ENCODE measurements around the gene MS4A10.
"Not testable (repeated sequence)": the region's sequence is repeated elsewhere in the genome, so short reads cannot be mapped to it uniquely, and the experiment has no call there.

Gene MS4A10

DNA sequence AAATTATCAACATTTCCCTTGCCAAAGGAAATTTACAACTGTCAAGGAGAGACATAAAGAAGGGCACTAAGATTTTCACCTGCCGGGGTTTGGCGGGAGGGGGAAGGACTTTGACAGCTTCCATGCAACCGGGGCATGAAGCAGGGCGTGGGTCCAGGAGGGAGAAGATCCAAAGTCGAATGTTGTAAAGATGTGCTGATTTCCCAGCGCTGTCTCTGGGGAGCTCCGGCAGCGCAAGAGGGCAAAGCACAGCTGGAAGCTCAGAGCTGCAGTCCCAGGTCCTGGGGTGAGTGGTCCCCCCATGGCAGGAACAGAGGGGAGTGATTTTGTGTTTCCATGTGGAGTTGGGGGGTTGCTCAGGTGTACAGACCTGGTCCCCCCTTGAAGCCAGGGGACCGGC is at the start of gene MS4A10:
Gene MS4A10, plus strand, starts transcription at position 198 of the 400 bp plus-strand sequence. CDS start 5,003 bp downstream, outside the sequence.
- no peak for DNase-seq (ENCODE audit: low read depth in 1 of 2, low spot score in 1 of 2)

DNA sequence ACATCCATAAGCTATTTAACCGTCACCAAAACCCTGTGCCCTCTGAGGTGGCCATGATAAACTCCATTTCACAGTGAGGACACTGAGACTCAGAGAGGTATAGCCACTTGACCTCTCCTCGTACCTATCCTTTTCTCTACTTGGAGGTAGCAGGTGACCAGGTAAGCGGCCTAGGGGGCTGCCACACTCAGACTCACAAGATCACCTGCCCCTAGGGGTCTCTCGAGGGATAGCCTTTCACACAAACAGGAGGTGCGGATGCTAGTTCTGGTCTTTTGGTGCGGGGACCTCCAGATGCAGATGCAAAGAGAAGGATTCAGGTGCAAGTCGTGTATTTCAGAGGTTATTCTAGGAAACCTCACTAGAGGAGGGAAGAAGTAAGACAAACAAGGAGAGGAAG is 46.0 kb upstream of the MS4A10 start:
- DNase-seq (ENCODE audit: low read depth in 1 of 2, low spot score in 1 of 2) = no peak

DNA sequence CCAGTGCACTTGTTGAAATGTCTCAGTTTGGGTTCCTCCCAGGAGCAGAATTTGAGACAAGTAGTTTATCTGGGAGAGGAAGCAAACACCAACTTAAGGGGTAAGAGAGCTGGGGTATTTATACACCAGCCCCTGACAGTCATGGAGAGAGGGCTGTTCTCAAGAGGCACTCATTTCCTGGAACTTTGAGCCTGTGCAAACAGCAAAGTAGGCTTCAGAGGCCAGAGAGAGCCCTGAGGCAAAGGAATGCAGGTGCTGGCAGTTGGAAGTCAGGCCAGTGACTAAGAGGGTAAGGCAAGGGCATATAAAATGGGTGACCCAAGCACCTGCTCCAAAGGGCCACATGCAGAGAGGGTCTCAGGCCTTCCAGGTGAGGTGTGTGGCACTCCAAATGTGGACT is 44.6 kb upstream of the MS4A10 start:
- DNase-seq (ENCODE audit: low read depth in 1 of 2, low spot score in 1 of 2) = no peak

DNA sequence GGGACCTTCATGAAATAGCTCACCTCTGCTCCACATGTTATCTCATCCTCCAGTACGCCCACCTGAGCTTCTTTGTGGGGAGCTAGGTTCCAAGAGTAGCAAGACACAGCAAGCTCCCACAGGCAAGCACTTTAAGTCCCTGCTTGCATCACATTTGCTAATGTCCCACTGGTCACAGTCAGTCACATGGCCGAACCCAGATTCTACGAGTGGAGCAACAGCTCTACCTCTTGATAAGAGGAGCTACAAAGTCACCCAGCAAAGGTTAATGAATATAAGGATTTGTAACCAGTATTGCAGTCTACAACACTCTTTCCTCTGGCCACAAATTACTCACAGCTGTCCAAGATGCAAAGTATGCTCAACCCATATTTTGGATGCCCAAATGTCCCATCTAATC is 43.7 kb upstream of the MS4A10 start:
- DNase-seq (ENCODE audit: low read depth in 1 of 2, low spot score in 1 of 2) = no peak

DNA sequence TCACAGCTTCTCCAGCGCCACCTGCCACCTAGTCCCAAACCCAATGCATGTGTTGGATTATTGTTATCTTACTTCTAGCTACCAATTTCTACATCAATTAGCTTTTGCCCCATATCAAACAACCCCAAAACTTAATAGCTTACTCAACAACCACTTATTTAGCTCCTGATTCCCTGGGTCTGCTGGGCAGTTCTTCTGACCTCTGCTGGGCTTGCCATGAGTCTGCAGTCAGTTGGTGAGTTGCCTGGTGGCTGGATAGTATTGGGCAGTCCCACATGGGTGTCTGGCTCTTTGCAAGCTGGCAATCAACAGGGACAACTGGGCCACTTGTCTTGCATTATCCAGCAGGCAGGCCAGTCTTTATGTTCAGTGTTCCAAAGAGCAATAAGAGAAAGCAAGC is 42.1 kb upstream of the MS4A10 start:
- no peak for DNase-seq (ENCODE audit: low read depth in 1 of 2, low spot score in 1 of 2)

DNA sequence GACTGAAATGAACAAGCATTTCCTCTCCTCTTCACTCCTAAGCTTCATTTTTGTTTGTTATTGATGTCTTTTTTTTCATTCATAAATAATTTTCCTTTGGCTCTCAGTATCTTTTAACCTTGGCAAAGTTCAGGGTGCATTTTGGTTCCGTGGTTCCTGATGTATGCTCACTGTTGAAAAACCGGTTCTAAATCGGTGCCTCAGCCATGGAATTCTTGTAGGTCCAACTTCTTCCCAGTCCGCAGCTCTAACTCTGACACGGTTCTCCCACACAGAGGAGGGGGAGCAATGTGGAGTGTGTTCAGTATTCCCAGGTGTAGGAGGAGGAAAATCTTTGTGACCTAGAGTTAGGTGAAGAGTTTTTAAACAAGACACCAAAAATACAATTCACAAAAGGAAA is 41.0 kb upstream of the MS4A10 start:
- no peak for DNase-seq (ENCODE audit: low read depth in 1 of 2, low spot score in 1 of 2)

DNA sequence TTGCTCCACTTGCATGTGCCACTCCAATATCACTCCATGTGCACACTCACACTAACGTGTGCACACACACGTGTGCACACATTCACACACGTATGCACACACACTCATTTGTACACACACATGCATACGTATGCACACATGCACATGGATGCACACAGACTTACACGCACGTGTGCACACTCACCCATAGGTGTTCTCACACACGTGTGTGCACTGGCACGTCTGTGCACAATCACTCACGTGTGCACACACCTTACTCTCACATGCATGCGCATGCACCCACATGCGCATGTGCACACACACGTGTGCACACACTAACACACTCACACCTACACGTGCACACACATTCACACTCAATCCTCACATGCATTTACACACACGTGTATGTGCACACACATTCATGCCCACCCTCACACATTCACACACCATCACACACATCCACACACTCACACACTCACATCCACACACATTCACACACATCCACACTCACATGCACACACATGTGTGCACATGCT is 37.7 kb upstream of the MS4A10 start:
- no peak for DNase-seq (ENCODE audit: low read depth in 1 of 2, low spot score in 1 of 2)

DNA sequence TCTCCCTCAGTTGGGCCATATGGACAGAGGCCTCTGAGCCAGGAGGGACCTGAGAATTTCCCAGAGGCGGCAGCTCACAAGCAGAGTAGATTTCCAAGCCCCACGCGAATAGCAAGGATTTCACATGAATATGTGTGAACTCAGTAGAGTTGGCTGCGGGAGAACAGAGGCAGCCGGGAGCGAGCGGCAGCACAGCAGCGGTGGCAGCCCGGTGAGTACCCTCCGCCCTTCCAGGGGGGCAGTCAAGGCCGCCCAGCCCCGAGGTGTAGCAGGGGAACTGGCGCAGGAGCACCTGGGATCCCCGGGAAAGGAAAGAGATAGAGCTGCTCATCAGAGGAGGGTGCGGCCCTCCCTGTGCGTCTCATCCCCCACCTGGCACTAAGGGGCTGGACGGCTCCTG is 36.9 kb upstream of the MS4A10 start:
- DNase-seq (ENCODE audit: low read depth in 1 of 2, low spot score in 1 of 2) = no peak

DNA sequence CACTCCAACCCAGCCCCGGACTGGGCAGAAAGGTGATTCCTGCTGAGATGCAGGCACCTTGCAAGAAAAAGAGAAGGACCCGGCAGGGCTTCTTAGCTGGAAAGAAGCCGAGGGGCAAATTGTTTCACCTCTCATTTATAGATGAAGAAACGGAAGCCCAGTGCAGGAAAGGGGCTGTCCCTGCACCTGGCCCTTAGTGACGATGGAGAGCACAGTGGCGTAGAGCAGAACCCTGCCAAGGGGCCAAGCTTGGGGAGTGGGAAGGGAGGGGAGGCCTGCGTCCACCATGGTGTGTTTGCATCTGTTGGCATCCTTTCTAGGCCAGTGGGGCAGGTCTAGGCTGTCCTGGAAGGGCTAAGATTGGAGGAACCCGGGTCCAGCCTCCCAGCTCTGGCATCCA is 36.3 kb upstream of the MS4A10 start:
- no peak for DNase-seq (ENCODE audit: low read depth in 1 of 2, low spot score in 1 of 2)

DNA sequence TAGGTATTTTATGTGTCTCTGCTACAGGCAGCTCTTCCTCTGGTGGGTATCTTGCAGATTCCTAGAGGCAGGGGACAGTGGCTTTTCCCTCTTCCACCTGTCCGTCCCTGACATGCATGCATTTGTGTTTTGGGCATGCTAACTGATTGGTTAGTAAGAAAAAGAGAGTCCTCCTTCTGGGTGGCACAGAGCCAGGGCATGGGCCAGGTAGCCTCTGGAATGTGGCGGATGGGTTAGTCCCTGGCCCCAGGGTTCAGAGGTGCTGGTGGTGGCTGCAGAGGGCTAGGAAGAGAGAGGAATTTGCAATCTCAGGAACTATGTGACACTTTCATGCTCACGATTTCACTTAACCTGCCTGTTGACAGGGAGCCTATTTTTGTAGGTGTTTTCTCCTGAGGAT is 34.2 kb upstream of the MS4A10 start:
- DNase-seq (ENCODE audit: low read depth in 1 of 2, low spot score in 1 of 2) = no peak

DNA sequence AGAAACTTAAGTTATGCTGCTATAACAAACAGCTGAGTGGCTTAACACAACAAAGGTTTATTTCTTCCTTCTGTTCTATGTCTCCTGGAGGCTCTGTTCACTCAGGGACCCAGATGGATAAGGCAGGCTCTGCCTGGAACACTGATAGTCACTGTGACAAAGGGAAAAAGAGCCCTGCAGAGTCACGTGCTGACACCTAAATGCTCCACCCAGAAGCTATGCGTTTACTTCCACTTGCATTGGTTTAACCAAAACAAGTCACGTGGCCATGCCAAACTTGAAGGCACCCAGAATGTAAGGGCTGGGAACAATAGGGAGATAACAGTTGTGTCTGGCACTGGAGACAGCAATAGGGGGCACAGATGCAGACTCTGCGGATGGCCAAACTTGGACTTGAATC is 31.8 kb upstream of the MS4A10 start:
- DNase-seq (ENCODE audit: low read depth in 1 of 2, low spot score in 1 of 2) = no peak

DNA sequence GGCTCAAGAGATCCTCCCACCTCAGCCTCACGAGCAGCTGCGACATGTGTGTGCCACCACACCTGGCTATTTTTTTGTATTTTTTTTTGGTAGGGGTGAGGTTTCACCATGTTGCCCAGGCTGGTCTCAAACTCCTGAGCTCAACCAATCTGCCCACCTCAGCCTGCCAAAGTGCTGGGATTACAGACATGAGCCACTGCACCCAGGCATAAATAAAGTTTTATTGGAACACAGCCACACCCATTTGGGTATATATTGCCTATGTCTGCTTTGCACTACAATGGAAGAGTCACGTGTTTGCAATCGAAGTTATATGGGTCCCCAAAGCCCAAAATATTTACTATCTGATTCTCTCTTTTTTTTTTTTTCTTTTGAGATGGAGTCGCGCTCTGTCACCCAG is 30.2 kb upstream of the MS4A10 start:
- no peak for DNase-seq (ENCODE audit: low read depth in 1 of 2, low spot score in 1 of 2)

DNA sequence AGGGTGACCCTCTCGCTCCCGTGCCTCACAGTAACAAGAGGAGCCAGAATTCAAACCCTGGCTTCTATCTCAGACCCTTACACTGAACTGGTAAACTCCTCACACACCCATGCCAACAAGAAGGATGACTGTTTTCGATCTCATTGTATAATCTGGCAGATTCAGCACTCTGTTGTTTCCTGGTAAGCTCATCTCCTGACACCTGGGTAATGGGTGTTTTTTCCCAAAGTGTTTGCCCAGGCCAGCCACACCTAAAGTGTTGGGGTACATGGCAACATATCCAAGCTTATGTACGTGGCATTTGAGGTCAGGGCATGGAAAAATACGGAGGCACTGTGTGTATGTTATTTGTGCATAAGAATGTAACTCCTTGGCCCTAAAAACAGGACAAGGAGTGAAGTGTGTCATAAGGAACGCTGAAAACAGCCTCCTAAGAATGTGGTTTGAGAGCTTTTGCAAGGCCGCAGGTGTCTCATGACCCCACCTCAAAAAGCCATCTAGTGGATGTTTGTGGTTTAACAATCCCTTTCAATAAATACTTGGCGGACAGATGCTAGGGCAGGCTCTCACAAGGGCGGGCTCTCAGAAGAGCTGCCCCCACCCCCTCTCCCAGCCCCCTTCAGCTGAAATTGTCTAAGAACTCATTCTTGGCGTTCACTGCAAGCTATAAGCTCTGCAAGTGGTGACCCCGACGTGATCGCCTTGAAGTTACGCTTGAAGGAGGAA is 28.7 kb upstream of the MS4A10 start, which contains the start of gene MS4A15:
Gene MS4A15, plus strand, starts transcription at position 561 of the 726 bp plus-strand sequence. CDS start 6,867 bp downstream, outside the sequence.
- DNase-seq (ENCODE audit: low read depth in 1 of 2, low spot score in 1 of 2) = no peak

DNA sequence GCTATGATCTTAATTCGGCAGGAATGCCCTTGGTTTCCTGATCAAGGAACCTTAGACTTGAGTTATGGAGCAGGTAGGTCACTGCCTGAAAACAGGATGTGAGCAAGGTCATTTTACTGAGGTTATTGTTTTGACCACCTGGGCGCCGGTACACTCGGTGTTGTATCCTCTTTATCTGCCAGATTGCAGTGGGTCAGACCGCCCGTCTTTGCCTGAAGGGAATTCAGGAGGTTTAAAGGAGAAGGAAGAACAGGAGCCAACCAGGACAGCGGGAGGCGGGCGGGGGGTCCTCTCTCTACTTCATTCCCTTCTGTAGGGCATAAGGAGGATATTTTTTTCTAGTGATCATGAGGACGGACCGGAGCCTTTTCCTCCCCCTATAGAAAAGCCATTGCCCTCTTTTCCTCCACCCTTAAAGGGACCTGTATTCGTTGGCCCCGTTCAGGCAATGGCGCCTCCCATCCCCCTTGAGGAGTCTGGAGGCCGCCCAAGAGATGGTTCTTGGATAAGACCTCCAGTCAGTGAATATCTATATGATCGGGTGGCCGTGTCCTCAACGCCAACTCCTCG is 27.8 kb upstream of the MS4A10 start:
- no peak for DNase-seq (ENCODE audit: low read depth in 1 of 2, low spot score in 1 of 2)

DNA sequence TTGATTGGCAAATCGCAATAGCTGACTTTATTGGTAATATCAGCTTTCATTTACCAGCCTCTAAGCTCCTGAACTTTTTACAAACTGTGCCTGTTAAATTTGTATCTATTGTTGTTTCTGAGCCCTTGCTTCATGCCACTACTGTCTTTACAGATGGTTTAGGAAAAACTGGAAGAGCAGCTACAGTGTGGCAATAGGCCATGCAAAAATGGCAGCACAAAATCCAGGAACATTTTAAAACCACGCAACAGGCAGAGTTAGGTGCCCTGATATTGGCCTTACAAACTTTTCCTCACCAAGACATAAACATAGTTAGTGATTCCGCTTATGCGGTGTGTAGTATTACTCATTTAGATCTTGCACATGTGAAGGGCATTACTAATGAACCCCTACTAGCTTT is 26.5 kb upstream of the MS4A10 start:
- not testable (repeated sequence) for DNase-seq (ENCODE audit: low read depth in 1 of 2, low spot score in 1 of 2)

DNA sequence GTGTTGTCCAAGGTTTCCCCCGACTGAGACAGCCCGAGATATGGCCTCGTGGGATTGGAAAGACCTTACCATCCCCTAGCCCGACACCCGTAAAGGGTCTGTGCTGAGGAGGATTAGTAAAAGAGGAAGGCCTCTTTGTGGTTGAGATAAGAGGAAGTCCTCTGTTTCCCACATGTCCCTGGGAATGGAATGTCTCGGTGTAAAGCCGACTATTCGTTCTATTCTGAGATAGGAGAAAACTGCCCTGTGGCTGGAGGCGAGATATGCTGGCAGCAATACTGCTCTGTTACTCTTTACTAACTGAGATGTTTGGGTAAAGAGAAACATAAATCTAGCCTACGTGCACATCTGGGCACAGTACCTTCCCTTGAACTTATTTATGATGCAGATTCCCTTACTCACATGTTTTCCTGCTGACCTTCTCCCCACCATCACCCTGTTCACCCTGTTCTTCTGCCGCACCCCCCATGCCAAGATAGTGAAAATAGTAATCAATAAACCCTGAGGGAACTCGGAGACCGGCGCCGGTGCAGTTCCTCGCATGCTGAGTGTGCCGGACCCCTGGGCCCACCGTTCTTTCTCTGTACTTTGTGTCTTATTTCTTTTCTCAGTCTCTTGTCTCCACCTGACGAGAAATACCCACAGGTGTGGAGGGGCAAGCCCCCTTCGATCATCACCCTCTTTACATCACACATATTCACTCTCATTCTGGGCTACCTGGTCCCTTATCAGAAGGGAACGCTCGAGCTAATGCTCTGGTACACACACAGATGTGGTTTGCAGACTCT is 25.5 kb upstream of the MS4A10 start:
- DNase-seq (ENCODE audit: low read depth in 1 of 2, low spot score in 1 of 2) = not testable (repeated sequence)

DNA sequence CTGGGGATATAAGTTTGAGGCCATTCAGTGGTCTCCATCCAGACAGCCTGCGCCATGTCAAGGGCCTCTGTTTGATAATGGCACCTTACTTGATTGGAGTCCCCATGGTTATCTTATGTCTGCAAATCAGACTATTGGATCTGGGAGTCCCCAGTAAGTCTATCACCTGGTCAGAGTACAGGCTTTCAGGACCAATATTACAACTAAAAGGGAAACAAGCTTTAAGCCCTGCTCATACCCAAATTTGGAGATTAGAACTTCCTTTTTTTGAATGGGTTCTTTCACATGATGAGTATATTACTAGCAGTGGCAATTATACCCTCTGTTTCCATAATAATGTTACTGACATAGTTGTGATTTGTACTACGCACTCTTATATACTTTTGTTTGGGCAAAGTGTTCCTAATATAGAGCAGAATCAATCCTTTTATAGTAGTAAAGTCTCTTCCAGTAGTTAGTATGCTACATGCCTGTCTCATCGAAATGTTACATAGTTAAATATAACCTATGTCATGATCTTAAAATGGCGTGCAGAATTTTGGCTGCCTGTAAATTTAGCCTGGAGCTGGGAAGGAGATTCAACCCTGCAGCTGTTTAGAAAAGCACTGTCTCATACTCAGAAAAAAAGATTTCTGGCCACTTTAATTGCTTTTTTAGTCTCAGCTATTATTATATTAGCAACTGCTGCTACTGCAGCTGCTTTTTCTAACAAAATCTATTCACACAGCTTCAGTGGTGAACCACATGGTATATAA is 23.5 kb upstream of the MS4A10 start:
- DNase-seq (ENCODE audit: low read depth in 1 of 2, low spot score in 1 of 2) = no peak

DNA sequence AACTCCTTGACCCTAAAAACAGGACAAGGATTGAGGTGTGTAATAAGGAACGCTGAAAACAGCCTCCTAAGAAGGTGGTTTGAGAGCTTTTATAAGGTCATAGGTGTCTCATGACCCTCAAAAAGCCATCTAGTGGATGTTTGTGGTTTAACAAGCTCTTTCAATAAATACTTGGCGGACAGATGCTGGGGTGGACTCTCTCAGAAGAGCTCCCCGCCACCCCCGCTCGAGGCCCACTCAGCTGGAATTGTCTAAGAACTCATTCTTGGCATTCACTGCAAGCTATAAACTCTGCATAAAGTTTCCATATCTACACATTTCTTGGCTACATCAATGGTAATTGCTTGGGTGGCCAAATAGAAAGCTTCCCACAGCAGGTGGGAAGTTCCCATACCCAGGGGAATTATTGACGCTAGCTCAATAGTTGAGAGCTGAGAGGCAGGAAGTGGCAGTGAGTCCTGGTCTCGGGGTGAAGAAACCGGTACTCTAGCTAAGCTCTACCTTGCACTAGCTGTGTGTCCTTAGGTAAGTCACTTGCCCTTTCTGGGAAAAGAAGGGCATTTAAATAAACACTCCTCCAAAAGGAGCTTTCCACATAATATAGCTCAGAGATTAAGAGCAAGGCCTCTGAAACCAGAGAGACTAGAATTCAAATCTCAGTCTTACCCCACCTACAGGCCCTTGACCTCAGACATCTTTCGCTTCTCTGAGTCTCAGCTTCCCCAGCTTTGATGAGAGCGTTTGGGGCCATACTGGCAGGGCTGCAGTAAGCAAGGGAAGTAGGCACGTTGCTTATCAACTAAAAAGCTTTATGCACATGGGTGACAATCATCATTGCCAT is 22.1 kb upstream of the MS4A10 start:
- DNase-seq (ENCODE audit: low read depth in 1 of 2, low spot score in 1 of 2) = no peak

DNA sequence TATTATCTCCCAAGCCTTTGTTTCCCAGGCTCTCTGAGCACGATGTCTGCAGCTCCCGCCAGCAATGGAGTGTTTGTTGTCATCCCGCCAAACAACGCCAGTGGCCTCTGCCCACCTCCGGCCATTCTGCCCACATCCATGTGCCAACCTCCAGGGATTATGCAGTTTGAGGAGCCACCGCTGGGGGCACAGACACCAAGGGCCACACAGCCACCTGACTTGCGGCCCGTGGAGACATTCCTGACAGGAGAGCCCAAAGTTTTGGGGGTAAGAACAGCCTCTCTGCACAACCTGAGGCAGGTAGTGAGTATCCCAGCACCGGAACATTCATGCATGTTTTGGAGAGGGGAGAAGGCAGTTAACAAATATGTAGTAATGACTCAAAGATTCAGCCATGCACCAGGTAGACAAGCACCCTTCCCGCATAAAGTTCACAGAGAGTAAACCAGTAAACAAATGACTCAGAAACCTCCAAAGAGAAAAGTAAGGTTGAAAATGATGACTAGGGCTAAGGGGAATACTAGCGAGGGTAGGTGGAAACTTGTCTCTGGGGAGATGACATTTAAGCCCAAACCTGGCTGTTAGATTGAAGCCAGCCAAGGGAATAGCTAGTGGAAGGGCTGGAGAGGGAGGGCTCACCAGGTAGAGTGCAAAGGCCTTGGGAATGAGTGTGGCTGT is 21.3 kb upstream of the MS4A10 start:
- DNase-seq (ENCODE audit: low read depth in 1 of 2, low spot score in 1 of 2) = no peak

DNA sequence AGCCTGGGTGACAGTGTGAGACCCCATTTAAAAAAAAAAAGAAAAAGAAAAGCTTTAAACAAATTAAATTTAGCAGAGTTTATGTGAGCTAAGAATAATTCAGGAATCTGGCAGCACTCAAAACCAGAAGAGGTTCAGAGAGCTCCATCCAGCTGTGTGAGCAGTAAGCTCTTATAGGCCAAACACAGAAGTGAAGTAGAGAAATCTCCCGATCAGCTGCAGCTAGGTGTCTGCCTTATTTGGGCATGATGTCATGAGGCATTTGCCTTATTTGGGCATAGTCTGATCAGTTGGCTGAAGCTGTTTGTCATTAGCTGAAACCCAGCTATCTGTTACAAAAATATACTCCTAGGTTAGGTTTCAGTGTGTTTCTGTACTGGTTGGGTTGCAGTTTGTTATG is 20.3 kb upstream of the MS4A10 start:
- no peak for DNase-seq (ENCODE audit: low read depth in 1 of 2, low spot score in 1 of 2)

Measured in activated CD4-positive, alpha-beta T cell treated with anti-CD3 and anti-CD28 coated beads, Interleukin-2, amount 50 U/mL, for 24 hours (primary cell).